DOHH2 (cell line): ENCODE results near the gene SMIM23.

Experiments used
- CTCF ChIP-seq: fragments of 200-600 bp; sonication (generic); IDR thresholded peaks from one replicate; pipeline ENCODE4 v1.5.1; 2014; ENCODE audit warnings: antibody characterized with exemption, mild to moderate bottlenecking, low read depth, low read length; ENCODE audit not compliant: poor library complexity, severe bottlenecking
- EZH2phosphoT487 ChIP-seq: fragments of 200-600 bp; sonication (generic); IDR thresholded peaks from 2 replicates; pipeline ENCODE4 v1.6.1; 2017; ENCODE audit warnings: borderline replicate concordance, mild to moderate bottlenecking, antibody characterized with exemption, low read length, moderate library complexity, mixed read lengths

- TF ChIP-seq CTCF: no peak
- no peak for TF ChIP-seq EZH2phosphoT487
Measured at GRCh38 chr5:171813270-171813669, 27.7 kb downstream of the SMIM23 start.
